Endothelial cell of umbilical vein (primary cell): Measurements from ENCODE around the gene RAB3C. TPM values are rescaled to one million over a fixed set of nuclear protein-coding genes. Genes with fewer than 3 reads are reported as not detected.

Experiments
- BruUV-seq: library from RNA; stranded (reverse); fragments of 400-500 nt; replicated peaks from 2 replicates; lab custom pipeline; 2021; lab: Mats Ljungman, UMichigan
- CTCF ChIA-PET: fragments of 300-600, 350-600 bp; sonication (Branson Sonifier 250); formaldehyde crosslinking; loops from one replicate; lab custom pipeline; 2021; ENCODE audit warnings: antibody characterized with exemption, inconsistent platforms; lab: Charles Lee
- POLR2A ChIA-PET: fragments of 300-600, 350-600 bp; sonication (Branson Sonifier 250); formaldehyde crosslinking; loops from one replicate; lab custom pipeline; 2021; ENCODE audit warnings: antibody characterized with exemption, inconsistent platforms; lab: Charles Lee
- DNase-seq: peaks from one replicate; pipeline ENCODE4 v3.0.0-alpha.2; 2011; ENCODE audit warnings: low read depth, low spot score
- FAIRE-seq: peaks from 2 replicates; lab custom pipeline; 2011; peaks lifted over from hg19 to GRCh38; lab: Jason Lieb, UNC
- H2AFZ ChIP-seq: 2 replicates; pipeline ENCODE4 v1.6.0; 2012; ENCODE audit warnings: low read depth, low read length, control low read depth, inconsistent platforms
- H3K27ac ChIP-seq: 2 replicates; pipeline ENCODE4 v1.5.1; 2011; ENCODE audit warnings: low read depth, mild to moderate bottlenecking, control low read depth, low read length, moderate library complexity; ENCODE audit not compliant: insufficient read depth
- H3K27me3 ChIP-seq, 2 experiments: 2 replicates each; pipeline versions ENCODE4 v1.6.0 to v1.6.1; 2011; ENCODE audit warnings: low read length in 2 of 2, mixed read lengths in 1 of 2; ENCODE audit not compliant: control insufficient read depth in 2 of 2, insufficient read depth in 2 of 2
- H3K36me3 ChIP-seq, 2 experiments: 2 replicates in 1 of 2; 3 replicates in 1 of 2; pipeline ENCODE4 v1.5.1; 2011; ENCODE audit warnings: low read length in 2 of 2, mild to moderate bottlenecking in 1 of 2, moderate library complexity in 1 of 2; ENCODE audit not compliant: control insufficient read depth in 2 of 2, insufficient read depth in 2 of 2; ENCODE audit errors: extremely low read depth in 1 of 2
- H3K4me1 ChIP-seq: 3 replicates; pipeline ENCODE4 v1.5.1; 2011; ENCODE audit warnings: mild to moderate bottlenecking, low read length; ENCODE audit not compliant: control insufficient read depth, insufficient read depth; ENCODE audit errors: extremely low read depth
- H3K4me2 ChIP-seq: 2 replicates; pipeline ENCODE4 v1.6.1; 2011; ENCODE audit warnings: low read length, control low read depth, mixed read lengths; ENCODE audit not compliant: insufficient read depth
- H3K4me3 ChIP-seq, 3 experiments: fragments of 200-600 bp in 1 of 3; sonication (generic), shearing (Covaris generic) in 1 of 3; replicated peaks in 1 of 3; 2 replicates each; pipeline ENCODE4 v1.5.1; 2011 to 2016; ENCODE audit warnings: control low read depth in 3 of 3, low read length in 3 of 3, mild to moderate bottlenecking in 2 of 3, inconsistent platforms in 1 of 3, low read depth in 1 of 3, moderate library complexity in 1 of 3; ENCODE audit not compliant: insufficient read depth in 1 of 3
- H3K79me2 ChIP-seq: 2 replicates; pipeline ENCODE4 v1.6.0; 2012; ENCODE audit warnings: low read length, inconsistent platforms; ENCODE audit not compliant: control insufficient read depth, insufficient read depth
- H3K9ac ChIP-seq: replicated peaks from 2 replicates; pipeline ENCODE3; 2011; ENCODE audit warnings: low read length, control low read depth; ENCODE audit not compliant: insufficient read depth; ENCODE audit errors: extremely low read depth
- H3K9me1 ChIP-seq: replicated peaks from 3 replicates; pipeline ENCODE4 v1.6.0; 2011; ENCODE audit warnings: mild to moderate bottlenecking, low read length; ENCODE audit not compliant: control insufficient read depth, insufficient read depth; ENCODE audit errors: extremely low read depth
- H3K9me3 ChIP-seq: replicated peaks from 2 replicates; pipeline ENCODE4 v1.5.1; 2012; ENCODE audit warnings: low read length, inconsistent platforms; ENCODE audit not compliant: control insufficient read depth, insufficient read depth
- H4K20me1 ChIP-seq: replicated peaks from 2 replicates; pipeline ENCODE3; 2011; ENCODE audit warnings: mild to moderate bottlenecking, low read length; ENCODE audit not compliant: control insufficient read depth, insufficient read depth; ENCODE audit errors: extremely low read depth
- CTCF ChIP-seq, 2 donors: IDR thresholded peaks; 1 replicate in 1 of 2; 2 replicates in 1 of 2; pipeline ENCODE4 v1.5.1; 2011; ENCODE audit warnings: low read length in 2 of 2, mild to moderate bottlenecking in 2 of 2, moderate library complexity in 2 of 2, control low read depth in 1 of 2, inconsistent platforms in 1 of 2, low read depth in 1 of 2; ENCODE audit not compliant: insufficient read depth in 1 of 2; ENCODE audit errors: extremely low read depth in 1 of 2
- EZH2 ChIP-seq: IDR thresholded peaks from 2 replicates; pipeline ENCODE4 v1.6.1; 2012; ENCODE audit warnings: borderline replicate concordance, low read depth, mild to moderate bottlenecking, moderate library complexity, low read length, inconsistent platforms; ENCODE audit not compliant: severe bottlenecking
- FOS ChIP-seq: IDR thresholded peaks from 2 replicates; pipeline ENCODE4 v1.6.1; 2011; ENCODE audit warnings: mild to moderate bottlenecking, low read length, moderate library complexity, borderline replicate concordance; ENCODE audit not compliant: insufficient read depth
- GATA2 ChIP-seq: IDR thresholded peaks from 2 replicates; pipeline ENCODE4 v1.7.0; 2011; ENCODE audit warnings: low read depth, mild to moderate bottlenecking, moderate library complexity, mixed read lengths, low read length; ENCODE audit not compliant: insufficient read length, insufficient read depth
- JUN ChIP-seq: IDR thresholded peaks from 2 replicates; pipeline ENCODE4 v1.6.1; 2011; ENCODE audit warnings: borderline replicate concordance, low read depth; ENCODE audit not compliant: insufficient read length, insufficient read depth
- MAX ChIP-seq: IDR thresholded peaks from 2 replicates; pipeline ENCODE4 v1.6.1; 2011; ENCODE audit not compliant: insufficient read depth, insufficient read length
- MYC ChIP-seq: IDR thresholded peaks from one replicate; pipeline ENCODE4 v1.6.1; 2011; ENCODE audit warnings: mild to moderate bottlenecking, low read depth, low read length
- POLR2A ChIP-seq: IDR thresholded peaks from 2 replicates; pipeline ENCODE4 v1.6.1; 2012; ENCODE audit warnings: low read depth, mild to moderate bottlenecking, control low read depth, low read length
- POLR2AphosphoS5 ChIP-seq: IDR thresholded peaks from 2 replicates; pipeline ENCODE4 v1.6.1; 2012; ENCODE audit warnings: low read depth, mild to moderate bottlenecking, control low read depth, low read length, moderate library complexity; ENCODE audit not compliant: insufficient read depth
- dilution Hi-C: fragments of 300-500 bp; cut with MboI; formaldehyde crosslinking; loops from one replicate; pipeline ENCODE4 v1.15.0; 2019; ENCODE audit warnings: low sequenced_read_pairs; ENCODE audit not compliant: extremely low pct_ligation_motif_present
- intact Hi-C: fragments of 100-400 bp; cut with micrococcal nuclease; formaldehyde crosslinking; loops from one replicate; pipeline ENCODE4 v1.10.0; 2022
- polyA plus RNA-seq, 4 experiments: library from polyadenylated mRNA; depleted of rRNA in 3 of 4; stranded (reverse) in 3 of 4; unstranded in 1 of 4; fragments of >200 nt; gene quantifications; 2 replicates each; pipeline versions ENCODE4 v1.2.1 to v1.2.3, GENCODE V29; 2011 to 2012; ENCODE audit warnings: missing spikeins in 1 of 4
- total RNA-seq: library from RNA; stranded (reverse); gene quantifications from 2 replicates; pipeline ENCODE4 v1.2.3, GENCODE V29; 2021

The RAB3C gene
- total and polyA plus RNA-seq, 2 donors (not counting 3 experiments of a cell fraction or from before 2014, with no cell fraction given) = 0.04 to 0.66 TPM

- TF ChIP-seq MYC (no peak), POLR2AphosphoS5 (no peak), MAX (no peak), CTCF (IDR thresholded peaks at IDR 0.05; ENCODE audit: extremely low read depth in 1 of 2, insufficient read depth in 1 of 2, low read depth in 1 of 2, low read length in 2 of 2) (no peak)
- BruUV-seq = no TSS peak
- CTCF ChIA-PET = no interaction called here
- POLR2A ChIA-PET = no interaction called here
- Histone ChIP-seq H3K9me3 (no peaks in the 10 kb centered on the region), H2AFZ (no peak overlapping the region), H3K27ac (no peak overlapping the region), H3K79me2 (no peaks in the 10 kb centered on the region), H3K4me3 (no peak overlapping the region), H4K20me1 (no peaks in the 10 kb centered on the region), H3K9ac (no peak overlapping the region), H3K9me1 (no peaks in the 10 kb centered on the region), H3K36me3 (no peaks in the 10 kb centered on the region), H3K27me3 (peaks cover 2 to 5% of the 10 kb centered on the region in 2 experiments), H3K4me1 (no peaks in the 10 kb centered on the region), H3K4me2 (no peak overlapping the region)
- intact Hi-C loops (no loop called here), dilution Hi-C loops (no loop called here)
- FAIRE-seq = no peak
- no peak for DNase-seq
Measured at GRCh38 chr5:58787987-58788386, 205.1 kb downstream of the RAB3C start.

GRCh38 chr5:58793888-58794657 is 211.2 kb downstream of the RAB3C start:
- POLR2A ChIA-PET = no interaction called here
- H3K4me3 ChIP-seq = no peak overlapping the region
- no peak overlapping the region for H3K4me2 ChIP-seq
- intact Hi-C loops = no loop called here
- dilution Hi-C loops = no loop called here
- no TSS peak for BruUV-seq
- H3K79me2 ChIP-seq = no peaks in the 10 kb centered on the region
- H3K36me3 ChIP-seq = no peaks in the 10 kb centered on the region
- no peak overlapping the region for H3K9ac ChIP-seq
- no peaks in the 10 kb centered on the region for H3K9me1 ChIP-seq
- no peak overlapping the region for H3K27ac ChIP-seq
- H3K9me3 ChIP-seq = no peaks in the 10 kb centered on the region
- CTCF ChIA-PET = interaction anchor here (0.7 to 1.9 kb wide), 2 partner anchors 270 to 295 kb away, joined by 3 to 4 read pairs; no protein-coding TSS in a partner anchor
- FAIRE-seq = no peak
- no peak for DNase-seq
- no peaks in the 10 kb centered on the region for H4K20me1 ChIP-seq
- no peaks in the 10 kb centered on the region for H3K4me1 ChIP-seq
- no peak for TF ChIP-seq JUN
- no peak for TF ChIP-seq MAX
- TF ChIP-seq MYC = no peak
- no peak for TF ChIP-seq POLR2AphosphoS5
- no peak for TF ChIP-seq FOS
- TF ChIP-seq CTCF (IDR thresholded peaks at IDR 0.05; ENCODE audit: extremely low read depth in 1 of 2, insufficient read depth in 1 of 2, low read depth in 1 of 2, low read length in 2 of 2) = no peak
- no peak for TF ChIP-seq EZH2
- no peak for TF ChIP-seq POLR2A
- no peak for TF ChIP-seq GATA2
- no peak overlapping the region for H2AFZ ChIP-seq
- H3K27me3 ChIP-seq = peaks cover 0 to under 1% of the 10 kb centered on the region in 2 experiments
